ENCODE measurements around the gene GPT2.

Gene GPT2

DNA sequence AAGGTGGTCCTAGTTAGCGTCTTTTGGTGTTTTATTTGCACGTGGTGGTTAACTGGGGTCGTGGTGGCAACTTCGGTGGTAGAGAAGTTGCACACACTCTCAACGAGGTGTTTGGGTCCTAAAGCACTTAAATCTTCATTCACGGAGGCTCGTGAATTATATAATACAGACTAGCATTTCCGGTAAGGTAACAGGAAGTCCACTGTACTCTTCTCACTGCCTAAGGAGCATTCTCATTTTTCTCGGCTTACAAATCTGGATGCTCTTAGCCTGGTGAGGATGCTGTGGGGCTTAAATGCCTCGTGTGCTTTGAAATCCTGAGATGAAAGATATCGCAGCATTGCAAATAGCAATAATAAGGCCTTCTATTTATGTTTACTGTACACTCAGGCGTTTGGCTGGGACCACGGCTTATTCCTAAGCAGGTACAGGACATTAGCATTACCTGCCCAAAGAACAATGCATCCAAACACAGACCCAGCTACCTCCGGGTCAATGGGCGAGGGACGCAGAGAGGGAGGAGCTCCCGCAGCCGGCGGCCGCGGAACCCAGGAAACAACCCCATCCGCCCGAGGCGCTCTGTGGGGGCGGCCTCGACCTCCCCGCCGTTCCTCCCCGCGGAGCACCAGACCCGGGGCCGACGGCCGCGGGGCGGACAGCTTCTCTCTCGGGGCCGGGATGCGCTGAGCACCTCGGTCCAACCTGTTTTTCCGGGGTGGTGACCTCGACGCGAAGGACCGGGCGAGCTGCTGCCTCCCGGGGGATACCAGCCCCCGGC lies 88.5 kb downstream of the GPT2 start:
- DNase-seq: peak; percentile 17 to 43

DNA sequence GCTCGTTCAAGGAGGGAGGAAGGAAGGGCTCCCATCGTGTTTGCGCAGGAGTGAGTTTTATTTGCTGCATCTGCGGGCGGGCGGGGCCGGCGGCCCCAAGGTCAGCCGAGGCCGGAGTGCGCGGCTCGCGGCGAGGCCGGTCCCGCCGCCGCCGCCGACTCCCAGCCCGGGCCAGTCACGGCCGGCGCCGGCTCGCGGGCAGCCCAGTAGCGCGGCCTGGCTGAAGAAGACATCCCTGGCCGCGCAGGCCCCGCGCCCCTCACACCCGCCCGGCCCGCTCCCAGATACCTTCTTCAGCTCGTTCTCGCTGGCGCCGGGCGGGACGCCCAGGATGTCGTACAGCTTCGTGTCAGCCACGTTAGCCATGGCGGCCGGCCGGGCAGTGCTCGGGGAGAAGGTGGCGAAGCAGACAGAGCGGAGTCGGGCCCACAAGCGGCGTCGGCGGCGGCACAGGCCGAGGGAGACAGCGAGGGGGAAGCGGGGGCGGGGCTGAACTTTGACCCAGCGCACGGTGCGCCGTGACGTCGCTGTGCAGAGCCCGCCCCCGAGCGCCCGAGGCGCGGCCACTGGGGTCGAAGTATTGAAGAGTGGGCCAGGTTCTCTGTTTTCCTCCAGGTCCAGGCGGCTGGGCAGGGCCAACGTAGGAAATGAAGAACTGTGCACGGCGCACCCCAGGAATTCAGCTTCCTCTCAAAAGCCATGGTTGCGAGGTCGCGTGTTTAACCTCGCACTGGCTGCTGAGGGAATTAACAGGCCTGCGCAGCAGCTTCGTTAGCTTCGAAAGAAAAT lies 89.2 kb downstream of the GPT2 start, which contains the start of gene DNAJA2:
TSS of gene DNAJA2 (minus strand) at position 468 of the 789 bp plus-strand sequence. CDS start at position 366, 102 bp downstream.
- DNase-seq: peak; percentile 80 to 88

DNA sequence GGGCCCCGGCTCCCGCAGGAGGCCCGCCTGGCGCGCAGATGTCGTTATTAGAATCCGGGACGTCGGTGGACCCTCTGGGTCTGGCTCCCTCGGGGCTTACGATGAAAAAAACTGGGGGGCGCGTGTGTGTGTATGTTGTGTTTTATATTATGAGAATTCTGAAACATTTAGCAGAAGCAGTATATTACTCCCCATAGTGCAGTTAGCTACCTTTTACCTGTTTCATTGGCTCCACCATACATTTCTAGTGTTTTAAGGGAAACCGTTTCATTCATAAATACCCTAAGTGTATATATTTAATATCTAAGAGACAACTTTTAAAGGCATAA lies 89.8 kb downstream of the GPT2 start:
- no peak for DNase-seq

DNA sequence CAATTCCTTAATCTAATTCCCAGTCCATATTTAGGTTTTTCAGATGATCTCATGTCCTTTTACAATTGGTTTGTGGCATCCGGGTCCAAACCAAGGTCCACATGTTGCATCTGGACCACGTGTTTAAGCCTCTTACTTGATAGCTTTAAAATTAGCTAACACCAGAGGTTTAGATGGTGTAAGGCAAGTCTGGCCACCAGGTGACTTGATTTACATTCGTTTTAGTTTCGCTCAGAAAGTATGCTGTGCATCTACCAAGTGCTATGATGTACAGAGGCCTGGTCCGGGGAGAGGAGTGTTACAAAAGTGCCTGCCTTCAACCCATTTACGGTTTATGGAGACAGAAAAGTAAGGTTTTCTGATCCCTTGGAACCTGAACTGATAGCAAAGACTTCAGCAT lies 90.2 kb downstream of the GPT2 start:
- DNase-seq: no peak

DNA sequence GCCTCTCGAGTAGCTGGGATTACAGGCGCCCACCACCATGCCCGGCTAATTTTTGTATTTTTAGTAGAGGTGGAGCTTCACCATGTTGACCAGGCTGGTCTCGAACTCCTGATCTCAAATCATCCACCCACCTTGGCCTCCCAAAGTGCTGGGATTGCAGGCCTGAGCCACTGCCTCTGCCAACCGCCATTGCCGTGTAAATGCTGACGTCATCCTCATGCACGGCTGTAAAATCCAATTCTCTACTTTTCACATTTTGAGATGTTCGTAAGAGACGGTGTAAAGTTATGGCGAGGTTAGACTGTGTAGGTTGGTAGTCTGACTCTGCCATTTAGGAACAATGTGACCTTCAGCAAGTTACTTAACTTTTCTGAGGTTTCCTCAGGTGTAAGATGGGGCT lies 91.0 kb downstream of the GPT2 start:
- DNase-seq: no peak

DNA sequence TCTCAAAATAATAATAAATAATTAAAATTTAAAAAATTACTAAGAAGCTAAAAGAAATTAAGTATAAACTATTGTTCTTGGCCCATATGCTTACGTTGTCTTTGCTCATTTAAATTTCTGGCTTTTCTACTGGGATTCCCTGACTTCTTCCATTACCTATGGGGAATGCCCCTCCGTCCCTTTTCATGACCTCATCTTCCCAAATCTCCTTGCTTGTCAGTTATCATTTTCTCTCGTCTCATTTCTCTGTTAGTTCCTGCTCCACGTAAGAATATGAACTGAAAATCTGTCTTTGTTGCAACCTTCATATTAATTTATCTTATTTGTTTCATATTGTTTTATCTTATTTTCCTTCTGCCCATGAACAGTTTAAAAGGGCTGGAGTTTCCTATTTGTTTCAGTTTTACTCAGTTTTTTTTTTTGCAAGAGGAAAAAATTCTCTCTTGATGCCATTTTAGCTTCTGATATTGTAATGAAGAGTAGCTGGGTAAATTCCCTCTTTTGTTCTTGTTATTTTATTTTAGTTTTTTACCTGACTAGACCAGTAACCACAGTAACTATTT lies 91.8 kb downstream of the GPT2 start:
- DNase-seq: no peak

DNA sequence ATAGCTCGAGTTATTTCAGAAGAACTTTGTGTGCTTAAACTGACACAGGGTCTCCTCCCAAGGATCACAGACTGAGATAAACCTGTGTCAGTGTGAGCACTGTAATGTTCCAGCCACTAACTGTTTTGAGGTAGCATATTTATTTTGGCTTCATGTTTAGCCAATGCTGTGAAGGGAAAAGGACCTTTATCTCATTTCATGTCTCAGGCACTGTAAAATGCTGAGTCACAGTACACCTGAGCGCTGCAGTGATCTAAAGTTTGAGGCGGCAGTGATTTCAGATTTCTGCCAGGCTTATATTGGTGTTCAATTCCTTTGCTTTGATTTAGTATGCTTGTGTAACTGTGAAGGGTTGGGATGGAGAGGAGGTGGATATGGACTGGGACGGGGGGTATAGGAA lies 92.4 kb downstream of the GPT2 start:
- DNase-seq: no peak
